GM19193 (cell line): Measurements from ENCODE around the gene UBXN4.

Source experiments
- POLR2A ChIP-seq: IDR thresholded peaks from 4 replicates; pipeline ENCODE4 v1.6.1; 2011; ENCODE audit not compliant: insufficient read depth, insufficient read length; ENCODE audit errors: extremely low read depth

The UBXN4 gene

GRCh38 chr2:135744760-135745314 lies 3.2 kb downstream of the UBXN4 start:
- no peak for TF ChIP-seq POLR2A

DNA sequence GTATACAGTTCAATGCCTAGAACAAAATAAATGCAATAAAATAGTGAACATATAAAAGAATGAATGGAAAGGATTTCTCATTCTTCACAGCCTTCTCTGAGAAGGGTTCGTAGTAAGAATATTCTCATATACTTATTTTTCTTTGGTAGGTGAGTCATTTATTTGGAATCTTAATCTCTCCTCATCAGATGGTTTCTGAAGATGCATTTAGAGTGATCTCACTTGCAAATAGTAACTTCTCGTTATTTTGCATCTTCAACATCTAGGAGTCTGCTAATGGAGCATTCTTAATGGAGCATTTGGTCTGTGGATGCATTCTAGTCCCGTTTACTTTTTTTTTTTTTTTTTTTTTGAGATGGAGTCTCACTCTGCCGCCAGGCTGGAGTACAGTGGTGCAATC lies 3.9 kb downstream of the UBXN4 start:
- TF ChIP-seq POLR2A, result no peak

DNA sequence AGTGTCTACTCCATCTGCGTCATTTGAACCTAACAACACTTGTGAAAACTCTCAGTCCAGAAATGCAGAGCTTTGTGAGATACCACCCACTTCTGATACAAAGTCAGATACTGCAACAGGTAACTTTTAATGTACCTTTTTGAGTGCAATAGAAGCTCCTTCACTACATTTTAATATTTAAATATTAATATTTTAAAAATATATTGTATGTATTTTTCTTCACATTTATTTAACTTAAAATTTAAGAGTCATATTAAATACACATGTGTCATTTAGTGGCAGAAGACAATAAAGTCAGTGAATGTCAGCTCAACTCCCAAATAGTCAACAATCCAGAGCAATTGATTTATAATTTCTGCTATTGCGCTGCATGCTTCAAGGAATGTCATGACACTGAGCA lies 13.9 kb downstream of the UBXN4 start:
- TF ChIP-seq POLR2A, result no peak

- TF ChIP-seq POLR2A, result no peak
Measured at GRCh38 chr2:135756692-135757091, 15.0 kb downstream of the UBXN4 start.

GRCh38 chr2:135762022-135762421 lies 20.4 kb downstream of the UBXN4 start:
- TF ChIP-seq POLR2A, result no peak

DNA sequence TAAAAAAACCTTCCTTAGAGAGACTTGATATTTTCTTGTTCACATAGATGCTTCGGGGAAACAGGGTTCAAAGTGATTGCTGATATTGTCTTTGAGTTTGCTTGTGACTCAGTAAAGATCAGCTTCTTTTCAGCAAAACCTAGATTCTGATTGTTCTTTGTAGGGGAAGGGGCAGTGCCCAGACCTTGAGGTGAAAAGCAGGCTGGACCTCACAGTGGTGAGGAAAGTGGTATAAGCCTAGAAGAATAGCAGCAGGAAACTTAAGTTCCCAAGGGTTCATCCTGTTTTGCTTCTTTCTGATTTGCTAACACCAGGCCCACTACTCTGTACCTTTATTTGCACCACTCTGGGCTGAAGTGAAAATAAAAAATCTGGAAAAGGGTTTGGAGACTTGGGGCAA lies 20.9 kb downstream of the UBXN4 start:
- TF ChIP-seq POLR2A, result no peak

DNA sequence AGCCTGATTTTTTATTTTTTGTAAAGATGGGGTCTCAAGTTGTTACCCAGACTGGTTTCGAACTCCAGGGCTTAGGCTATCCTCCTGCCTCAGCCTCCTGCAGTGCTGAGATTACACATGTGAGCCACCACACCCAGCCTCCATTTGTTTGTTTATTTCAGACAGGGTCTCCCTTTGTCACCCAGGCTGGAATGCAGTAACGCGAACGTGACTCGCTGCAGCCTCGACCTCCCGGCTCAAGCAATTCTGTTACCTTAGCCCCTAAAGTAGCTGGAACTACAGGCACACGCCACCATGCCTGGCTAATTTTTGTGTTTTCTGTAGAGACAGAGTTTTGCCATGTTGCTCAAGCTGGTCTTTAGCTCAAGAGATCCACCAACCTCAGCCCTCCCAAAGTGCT lies 27.2 kb downstream of the UBXN4 start:
- TF ChIP-seq POLR2A, result no peak

- TF ChIP-seq POLR2A, result no peak
Measured at GRCh38 chr2:135773319-135773718, 31.7 kb downstream of the UBXN4 start.

DNA sequence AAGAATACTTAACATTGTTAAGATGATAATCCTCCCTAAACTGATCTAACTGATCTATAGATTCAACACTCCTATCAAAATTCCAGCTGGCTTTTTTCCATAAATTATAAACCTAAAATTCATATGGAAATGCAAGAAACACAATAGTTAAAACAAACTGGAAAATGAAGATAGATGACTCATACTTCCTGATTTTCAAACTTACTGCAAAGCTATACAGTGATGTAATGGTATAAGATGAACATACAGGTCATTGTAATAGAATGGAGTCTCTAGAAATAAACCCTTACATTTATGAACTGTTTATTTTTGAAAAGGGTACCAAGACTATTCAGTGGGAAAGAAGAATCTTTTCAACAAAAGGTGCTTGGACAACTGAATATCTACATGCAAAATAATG lies 32.3 kb downstream of the UBXN4 start:
- TF ChIP-seq POLR2A, result no peak

DNA sequence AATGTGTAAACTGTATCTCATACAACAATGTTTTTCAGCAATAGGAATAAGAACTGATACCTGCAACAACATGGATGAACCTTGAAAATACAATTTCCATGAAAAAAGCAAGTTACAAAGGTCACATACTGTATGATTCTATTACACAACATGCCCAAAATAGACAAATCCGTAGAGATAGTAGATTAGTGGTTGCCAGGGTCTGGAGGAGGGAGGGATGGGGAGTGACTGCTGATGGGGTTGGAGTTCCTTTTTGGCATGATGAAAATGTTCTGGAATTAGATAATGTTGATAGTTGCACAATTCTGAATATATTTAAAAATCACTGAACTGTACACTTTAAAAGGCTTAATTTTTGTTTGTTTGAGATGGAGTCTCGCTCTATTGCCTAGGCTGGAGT lies 33.8 kb downstream of the UBXN4 start:
- no peak for TF ChIP-seq POLR2A

- no peak for TF ChIP-seq POLR2A
Measured at GRCh38 chr2:135776367-135776766, 34.7 kb downstream of the UBXN4 start.

GRCh38 chr2:135782231-135782630 lies 40.6 kb downstream of the UBXN4 start:
- no peak for TF ChIP-seq POLR2A

DNA sequence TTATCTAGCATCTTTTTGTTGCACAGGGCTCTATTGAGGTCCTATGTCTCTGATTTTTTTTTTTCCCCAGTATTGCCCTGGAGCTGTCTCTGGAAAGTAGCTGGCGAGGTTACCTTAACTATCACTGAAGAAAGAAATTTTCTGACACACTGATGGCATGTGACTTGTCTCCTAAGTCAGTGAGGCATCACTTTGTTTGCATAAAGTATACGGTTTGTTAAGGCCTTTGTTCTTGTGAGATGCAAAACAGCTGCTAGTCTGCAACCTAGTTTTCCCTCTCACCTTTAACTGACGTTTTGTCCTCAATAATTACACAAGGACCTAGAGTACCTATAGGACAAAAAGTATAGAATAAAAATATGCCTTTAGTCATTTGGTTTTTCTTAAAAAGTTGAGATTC lies 41.8 kb downstream of the UBXN4 start:
- TF ChIP-seq POLR2A, result no peak

- TF ChIP-seq POLR2A, result no peak
Measured at GRCh38 chr2:135785032-135785431, 43.4 kb downstream of the UBXN4 start.

DNA sequence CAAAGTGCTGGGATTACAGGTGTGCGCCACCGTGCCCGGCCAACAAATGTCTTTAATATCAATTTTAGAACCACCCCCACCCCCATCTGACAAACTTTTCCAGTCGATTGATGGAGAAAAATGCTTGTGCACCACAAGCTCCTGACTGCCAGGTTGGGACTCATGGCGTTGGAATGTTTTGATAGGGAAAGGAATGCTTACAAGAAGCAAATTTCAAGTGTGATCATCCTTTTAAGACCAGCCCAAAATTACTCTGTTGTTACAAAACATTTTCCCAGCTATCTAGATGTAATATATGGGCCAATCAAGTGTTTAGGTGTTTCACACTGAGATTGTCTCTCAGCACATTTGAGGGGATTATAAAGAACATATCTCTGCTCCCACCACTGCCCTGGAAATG lies 45.2 kb downstream of the UBXN4 start:
- TF ChIP-seq POLR2A, result no peak

DNA sequence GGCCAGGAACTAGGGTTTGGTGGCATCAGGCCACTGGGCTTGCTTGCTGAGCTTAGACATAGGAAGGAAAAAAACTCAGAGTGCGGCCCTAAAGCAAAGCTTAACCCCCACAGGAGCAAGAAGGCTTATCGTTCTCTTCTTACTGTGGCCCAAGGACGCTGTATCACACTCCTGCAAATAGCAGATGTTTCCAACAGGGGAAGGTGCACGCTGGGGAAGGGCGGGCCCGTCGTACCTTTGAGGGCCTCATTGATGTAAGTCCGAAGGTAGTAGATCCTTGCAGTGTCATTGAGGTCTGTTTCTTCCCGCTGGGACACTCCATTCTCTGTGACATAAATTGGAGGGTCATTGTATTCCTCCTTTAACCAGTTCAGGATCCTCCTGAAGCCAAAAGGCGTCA lies 48.8 kb downstream of the UBXN4 start:
- no peak for TF ChIP-seq POLR2A
